Measurements from ENCODE around the gene TMEM247.

GRCh38 chr2:46514738-46515137 is 35.4 kb downstream of the TMEM247 start:
- TF ChIP-seq CTCF (IDR thresholded peaks at IDR 0.05; ENCODE audit: insufficient read depth, low read depth, low read length) = no peak
- TF ChIP-seq EZH2 (IDR thresholded peaks at IDR 0.05; ENCODE audit: insufficient read depth, low read length) = no peak

All from astrocyte (in vitro differentiated cells and primary cell).